Measurements from ENCODE around the gene CYP11A1. TPM values are rescaled to one million over a fixed set of nuclear protein-coding genes. Genes with fewer than 3 reads are reported as not detected.

Gene CYP11A1
- total RNA-seq (10 to 100 TPM; 19.9 to 61.3 (median 32.3) TPM), polyA plus RNA-seq (1,000 to 10,000 TPM in 1 of 2 donors, 10 to 100 TPM in 1; 30.1 to 1,902 TPM)
- long read RNA-seq, donor 1, transcript CYP11A1-201 (9 exons, 1,934 nt) = minor isoform, 35 of 156 reads
- long read RNA-seq, donor 1, transcript CYP11A1-202 (9 exons, 2,001 nt) = major isoform, 68 of 156 reads
- long read RNA-seq, donor 1, partial matches to known transcripts = 5 of 156 reads
- long read RNA-seq, donor 1, other reads (novel, unspliced or antisense) = 48 of 156 reads
- long read RNA-seq, donor 2, partial matches to known transcripts = 0 of 7 reads
- long read RNA-seq, donor 2, other reads (novel, unspliced or antisense) = 0 of 7 reads
- long read RNA-seq, donor 3, transcript CYP11A1-201 (9 exons, 1,934 nt) = major isoform, 44 of 98 reads
- long read RNA-seq, donor 3, transcript CYP11A1-202 (9 exons, 2,001 nt) = minor isoform, 28 of 98 reads
- long read RNA-seq, donor 3, partial matches to known transcripts = 5 of 98 reads
- long read RNA-seq, donor 3, other reads (novel, unspliced or antisense) = 20 of 98 reads

DNA sequence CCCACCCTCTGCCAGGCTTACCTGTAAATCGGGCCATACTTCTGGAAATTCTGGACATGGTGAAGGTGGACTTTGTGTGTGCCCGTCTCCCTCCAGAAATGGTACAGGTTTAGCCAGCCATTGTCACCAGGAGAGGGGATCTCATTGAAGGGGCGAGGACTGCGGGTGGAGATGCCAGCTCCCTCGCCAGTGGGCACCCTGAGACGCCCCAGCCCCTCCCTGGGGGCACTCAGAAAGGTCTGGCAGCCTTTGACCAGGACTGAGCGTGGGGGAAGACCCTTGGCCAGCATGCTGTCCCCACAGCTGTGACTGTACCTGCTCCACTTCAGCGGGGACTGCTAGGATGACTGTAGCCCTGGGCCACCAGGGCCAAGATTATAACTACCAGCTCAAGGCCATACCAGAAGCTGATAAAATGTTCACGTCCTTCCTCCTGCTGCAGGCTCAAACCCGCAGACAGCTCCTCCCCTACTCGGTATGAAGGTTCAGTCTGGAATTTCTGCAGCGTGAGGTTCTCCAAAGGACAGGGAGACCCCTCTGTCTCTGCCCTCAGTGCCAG, at the start of gene CYP11A1:
Gene CYP11A1 (minus strand): TSS at position 351 of the 559 bp plus-strand sequence. CDS start 61 bp downstream, at position 290.
- intact Hi-C loops (cut with DNase I) = no loop called here
- Histone ChIP-seq H3K36me3 (no peaks in the 10 kb centered on the region), H3K4me3 (peak within 1 kb of the TSS; percentile 80), H3K9me3 (no peaks in the 10 kb centered on the region), H3K4me1 (ENCODE audit: insufficient read depth) (peaks cover 14% of the 10 kb centered on the region), H3K27me3 (no peaks in the 10 kb centered on the region), H3K27ac (peak within 1 kb of the TSS; percentile 70 to 79)
- WGBS, 3 donors = 62 to 69% (median 64%) methylated on average over 12 of the region's 12 CpGs
- no peak for TF ChIP-seq POLR2A (IDR thresholded peaks at IDR 0.05)
- no peak for TF ChIP-seq EP300 (IDR thresholded peaks at IDR 0.05)
- TF ChIP-seq, protein P1, sequence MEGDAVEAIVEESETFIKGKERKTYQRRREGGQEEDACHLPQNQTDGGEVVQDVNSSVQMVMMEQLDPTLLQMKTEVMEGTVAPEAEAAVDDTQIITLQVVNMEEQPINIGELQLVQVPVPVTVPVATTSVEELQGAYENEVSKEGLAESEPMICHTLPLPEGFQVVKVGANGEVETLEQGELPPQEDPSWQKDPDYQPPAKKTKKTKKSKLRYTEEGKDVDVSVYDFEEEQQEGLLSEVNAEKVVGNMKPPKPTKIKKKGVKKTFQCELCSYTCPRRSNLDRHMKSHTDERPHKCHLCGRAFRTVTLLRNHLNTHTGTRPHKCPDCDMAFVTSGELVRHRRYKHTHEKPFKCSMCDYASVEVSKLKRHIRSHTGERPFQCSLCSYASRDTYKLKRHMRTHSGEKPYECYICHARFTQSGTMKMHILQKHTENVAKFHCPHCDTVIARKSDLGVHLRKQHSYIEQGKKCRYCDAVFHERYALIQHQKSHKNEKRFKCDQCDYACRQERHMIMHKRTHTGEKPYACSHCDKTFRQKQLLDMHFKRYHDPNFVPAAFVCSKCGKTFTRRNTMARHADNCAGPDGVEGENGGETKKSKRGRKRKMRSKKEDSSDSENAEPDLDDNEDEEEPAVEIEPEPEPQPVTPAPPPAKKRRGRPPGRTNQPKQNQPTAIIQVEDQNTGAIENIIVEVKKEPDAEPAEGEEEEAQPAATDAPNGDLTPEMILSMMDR (IDR thresholded peaks at IDR 0.05) = no peak
- DNase-seq = peak in 1 of 5 donors; percentile 53

GRCh38 chr15:74417225-74417624, 49.8 kb upstream of the CYP11A1 start:
- TF ChIP-seq, protein P1 (IDR thresholded peaks at IDR 0.05) = no peak
- DNase-seq = no peak
- no peak overlapping the region for H3K27ac ChIP-seq
- no peaks in the 10 kb centered on the region for H3K36me3 ChIP-seq
- no peaks in the 10 kb centered on the region for H3K27me3 ChIP-seq
- WGBS, 3 donors = 86 to 95% (median 90%) methylated on average over 13 of the region's 13 CpGs
- no peaks in the 10 kb centered on the region for H3K9me3 ChIP-seq
- H3K4me1 ChIP-seq (ENCODE audit: insufficient read depth) = peaks cover 4% of the 10 kb centered on the region
- H3K4me3 ChIP-seq = no peak overlapping the region
- intact Hi-C loops (cut with DNase I) = no loop called here

- DNase-seq = no peak
- intact Hi-C loops (cut with DNase I) = no loop called here
- H3K36me3 ChIP-seq = no peaks in the 10 kb centered on the region
- H3K27ac ChIP-seq = no peak overlapping the region
- no peak overlapping the region for H3K4me3 ChIP-seq
- H3K9me3 ChIP-seq = no peaks in the 10 kb centered on the region
- H3K4me1 ChIP-seq (ENCODE audit: insufficient read depth) = peaks cover 2% of the 10 kb centered on the region
- no peaks in the 10 kb centered on the region for H3K27me3 ChIP-seq
- WGBS, 3 donors = 75 to 79% (median 77%) methylated on average over 18 to 19 of the region's 19 CpGs
- TF ChIP-seq, protein P1 (IDR thresholded peaks at IDR 0.05) = no peak
- no peak for TF ChIP-seq POLR2A (IDR thresholded peaks at IDR 0.05)
- TF ChIP-seq EP300 (IDR thresholded peaks at IDR 0.05) = no peak
Observed at GRCh38 chr15:74415966-74416916, 48.8 kb upstream of the CYP11A1 start.
